H7 (cell line): ENCODE data around the gene PRRG4. TPM values are rescaled to one million over a fixed set of nuclear protein-coding genes. Genes with fewer than 3 reads are reported as not detected.
"Not testable (repeated sequence)": the region's sequence is repeated elsewhere in the genome, so short reads cannot be mapped to it uniquely, and the experiment has no call there.

Experiments used
- DNase-seq: peaks from one replicate; pipeline ENCODE4 v3.0.0; 2012
- H3K27me3 ChIP-seq: 2 replicates; pipeline ENCODE4 v1.6.0; 2011; ENCODE audit warnings: mild to moderate bottlenecking, low read length; ENCODE audit not compliant: control insufficient read depth, insufficient read depth
- H3K36me3 ChIP-seq: replicated peaks from 2 replicates; pipeline ENCODE4 v1.5.1; 2011; ENCODE audit warnings: low read length; ENCODE audit not compliant: control insufficient read depth, insufficient read depth
- H3K4me3 ChIP-seq: 2 replicates; pipeline ENCODE4 v1.5.1; 2011; ENCODE audit warnings: low read depth, mild to moderate bottlenecking, control low read depth, low read length, moderate library complexity; ENCODE audit not compliant: insufficient read depth
- total RNA-seq: library from RNA; depleted of rRNA; stranded (reverse); fragments of >200 nt; shearing (Covaris generic); gene quantifications from 2 replicates; pipeline ENCODE4 v1.2.3, GENCODE V29; 2014

PRRG4 gene
- total RNA-seq, 1 experiment from 2014 or later = 0.35 TPM

GRCh38 chr11:32843544-32843943 is 13.8 kb downstream of the PRRG4 start:
- Histone ChIP-seq H3K27me3 (no peaks in the 10 kb centered on the region), H3K36me3 (no peaks in the 10 kb centered on the region), H3K4me3 (no peak overlapping the region)
- DNase-seq = no peak

- Histone ChIP-seq H3K4me3 (no peak overlapping the region), H3K36me3 (no peaks in the 10 kb centered on the region), H3K27me3 (no peaks in the 10 kb centered on the region)
- DNase-seq = no peak
Measured at GRCh38 chr11:32847511-32847910, 17.8 kb downstream of the PRRG4 start.

- H3K36me3 ChIP-seq = no peaks in the 10 kb centered on the region
- DNase-seq = no peak
- H3K27me3 ChIP-seq = no peaks in the 10 kb centered on the region
- no peak overlapping the region for H3K4me3 ChIP-seq
Measured at GRCh38 chr11:32849761-32850160, 20.0 kb downstream of the PRRG4 start.

GRCh38 chr11:32851251-32851650 is 21.5 kb downstream of the PRRG4 start:
- H3K36me3 ChIP-seq = no peaks in the 10 kb centered on the region
- no peak for DNase-seq
- H3K4me3 ChIP-seq = no peak overlapping the region
- no peaks in the 10 kb centered on the region for H3K27me3 ChIP-seq

GRCh38 chr11:32852207-32852606 is 22.5 kb downstream of the PRRG4 start:
- no peak overlapping the region for H3K4me3 ChIP-seq
- no peak for DNase-seq
- no peaks in the 10 kb centered on the region for H3K27me3 ChIP-seq
- no peaks in the 10 kb centered on the region for H3K36me3 ChIP-seq

GRCh38 chr11:32855601-32856000 is 25.9 kb downstream of the PRRG4 start:
- DNase-seq = no peak
- no peaks in the 10 kb centered on the region for H3K27me3 ChIP-seq
- no peak overlapping the region for H3K4me3 ChIP-seq
- no peaks in the 10 kb centered on the region for H3K36me3 ChIP-seq

- no peaks in the 10 kb centered on the region for H3K36me3 ChIP-seq
- H3K4me3 ChIP-seq = no peak overlapping the region
- DNase-seq = no peak
- H3K27me3 ChIP-seq = no peaks in the 10 kb centered on the region
Measured at GRCh38 chr11:32858731-32859130, 29.0 kb downstream of the PRRG4 start.

- no peak for DNase-seq
- no peaks in the 10 kb centered on the region for H3K36me3 ChIP-seq
- no peaks in the 10 kb centered on the region for H3K27me3 ChIP-seq
- no peak overlapping the region for H3K4me3 ChIP-seq
Measured at GRCh38 chr11:32861850-32862577, 32.3 kb downstream of the PRRG4 start.

GRCh38 chr11:32864555-32864954 is 34.8 kb downstream of the PRRG4 start:
- H3K27me3 ChIP-seq = no peaks in the 10 kb centered on the region
- no peaks in the 10 kb centered on the region for H3K36me3 ChIP-seq
- DNase-seq = no peak
- H3K4me3 ChIP-seq = no peak overlapping the region

GRCh38 chr11:32868752-32869151 is 39.0 kb downstream of the PRRG4 start:
- not testable (repeated sequence) for H3K4me3 ChIP-seq, DNase-seq, H3K36me3 ChIP-seq, H3K27me3 ChIP-seq

GRCh38 chr11:32870676-32871075 is 40.9 kb downstream of the PRRG4 start:
- H3K36me3 ChIP-seq = no peaks in the 10 kb centered on the region
- peak; percentile 75 for DNase-seq

GRCh38 chr11:32874132-32874531 is 44.4 kb downstream of the PRRG4 start:
- Histone ChIP-seq H3K36me3 (no peaks in the 10 kb centered on the region), H3K27me3 (no peaks in the 10 kb centered on the region), H3K4me3 (no peak overlapping the region)
- DNase-seq = peak; percentile 38

More at GRCh38 chr11:32870676-32871075, 40.9 kb downstream of the PRRG4 start:
- Histone ChIP-seq H3K27me3 (no peaks in the 10 kb centered on the region), H3K4me3 (no peak overlapping the region)

GRCh38 chr11:32881286-32881685 is 51.6 kb downstream of the PRRG4 start:
- H3K36me3 ChIP-seq = no peaks in the 10 kb centered on the region
- no peaks in the 10 kb centered on the region for H3K27me3 ChIP-seq
- DNase-seq = no peak
- no peak overlapping the region for H3K4me3 ChIP-seq

- Histone ChIP-seq H3K4me3 (no peak overlapping the region), H3K36me3 (no peaks in the 10 kb centered on the region), H3K27me3 (no peaks in the 10 kb centered on the region)
- no peak for DNase-seq
Measured at GRCh38 chr11:32883421-32883820, 53.7 kb downstream of the PRRG4 start.

GRCh38 chr11:32884023-32884422 is 54.3 kb downstream of the PRRG4 start:
- Histone ChIP-seq H3K27me3 (no peaks in the 10 kb centered on the region), H3K36me3 (no peaks in the 10 kb centered on the region), H3K4me3 (no peak overlapping the region)
- DNase-seq = no peak
